GM23338 (cell line): Measurements from ENCODE around the gene GALM. TPM values are rescaled to one million over a fixed set of nuclear protein-coding genes. Genes with fewer than 3 reads are reported as not detected.
A peak's percentile ranks its signal among the peaks of the same experiment; 100 is the strongest.

ENCODE experiments used
- ATAC-seq: fragments of 200-7000 bp; cut with Tn5 transposase; 3 replicates; pipeline ENCODE4 v1.9.1; 2020
- DNase-seq: peaks from one replicate; pipeline ENCODE4 v3.0.0-alpha.2; 2015; ENCODE audit warnings: low spot score
- H2AFZ ChIP-seq: fragments of 200-600 bp; sonication (generic); 2 replicates; pipeline ENCODE4 v1.8.0; 2016; ENCODE audit warnings: antibody characterized with exemption, mild to moderate bottlenecking, moderate library complexity
- H3F3A ChIP-seq: fragments of 200-600 bp; sonication (generic); replicated peaks from 2 replicates; pipeline ENCODE4 v1.8.0; 2017; ENCODE audit warnings: antibody characterized with exemption, mixed run types, low read depth
- H3K27ac ChIP-seq: fragments of 200-600 bp; sonication (generic); 2 replicates; pipeline ENCODE4 v1.6.1; 2016; ENCODE audit warnings: low read depth
- H3K27me3 ChIP-seq: fragments of 200-600 bp; sonication (generic); 2 replicates; pipeline ENCODE4 v1.8.0; 2016; ENCODE audit warnings: mild to moderate bottlenecking, mixed run types, moderate library complexity; ENCODE audit not compliant: insufficient read depth
- H3K36me3 ChIP-seq: fragments of 200-600 bp; sonication (generic); 2 replicates; pipeline ENCODE4 v1.8.0; 2016; ENCODE audit warnings: mild to moderate bottlenecking; ENCODE audit not compliant: insufficient read depth
- H3K4me1 ChIP-seq: fragments of 200-600 bp; sonication (generic); 2 replicates; pipeline ENCODE4 v1.8.0; 2016; ENCODE audit warnings: mild to moderate bottlenecking, moderate library complexity; ENCODE audit not compliant: insufficient read depth
- H3K4me2 ChIP-seq: fragments of 200-600 bp; sonication (generic); 2 replicates; pipeline ENCODE4 v1.7.1; 2017; ENCODE audit warnings: mixed run types
- H3K4me3 ChIP-seq: fragments of 200-600 bp; sonication (generic); 2 replicates; pipeline ENCODE4 v1.6.1; 2016; ENCODE audit warnings: mixed run types
- H3K79me2 ChIP-seq: fragments of 200-600 bp; sonication (generic); replicated peaks from 2 replicates; pipeline ENCODE4 v1.8.0; 2017; ENCODE audit warnings: mild to moderate bottlenecking; ENCODE audit not compliant: insufficient read depth
- H3K9me2 ChIP-seq: fragments of 200-600 bp; sonication (generic); 2 replicates; pipeline ENCODE4 v1.8.0; 2017; ENCODE audit not compliant: insufficient read depth
- H4K20me1 ChIP-seq: fragments of 200-600 bp; sonication (generic); replicated peaks from 2 replicates; pipeline ENCODE4 v1.8.0; 2017; ENCODE audit warnings: mild to moderate bottlenecking; ENCODE audit not compliant: insufficient read depth
- H3K27ac Mint-ChIP-seq: 2 replicates; pipeline ENCODE4 v1.8.0; 2020; ENCODE audit warnings: inconsistent platforms, mild to moderate bottlenecking, moderate library complexity, mixed read lengths
- H3K27me3 Mint-ChIP-seq: 3 replicates; pipeline ENCODE4 v1.8.0; 2022; ENCODE audit warnings: low read depth, mild to moderate bottlenecking, moderate library complexity, mixed read lengths, inconsistent platforms; ENCODE audit not compliant: insufficient read depth, poor library complexity
- H3K36me3 Mint-ChIP-seq: 3 replicates; pipeline ENCODE4 v1.8.0; 2021; ENCODE audit warnings: low read depth, mild to moderate bottlenecking, inconsistent platforms, moderate library complexity, mixed read lengths
- H3K4me1 Mint-ChIP-seq: 3 replicates; pipeline ENCODE4 v1.8.0; 2020; ENCODE audit warnings: mild to moderate bottlenecking, inconsistent platforms, mixed read lengths
- H3K4me3 Mint-ChIP-seq: 3 replicates; pipeline ENCODE4 v1.8.0; 2021; ENCODE audit warnings: moderate library complexity, mild to moderate bottlenecking, inconsistent platforms, mixed read lengths
- H3K9me3 Mint-ChIP-seq: 3 replicates; pipeline ENCODE4 v1.8.0; 2020; ENCODE audit warnings: moderate library complexity, mild to moderate bottlenecking, inconsistent platforms, mixed read lengths
- CREB1 ChIP-seq: fragments of 250-450 bp; sonication (Bioruptor Pico); IDR thresholded peaks from 2 replicates; pipeline ENCODE4 v1.5.0; 2020; ENCODE audit warnings: low read depth, mild to moderate bottlenecking, moderate library complexity
- EZH2 ChIP-seq: fragments of 200-600 bp; sonication (generic); IDR thresholded peaks from one replicate; pipeline ENCODE4 v1.8.0; 2017; ENCODE audit warnings: antibody characterized with exemption, mild to moderate bottlenecking, low read depth; ENCODE audit not compliant: unreplicated experiment
- EZH2phosphoT487 ChIP-seq: fragments of 200-600 bp; sonication (generic); IDR thresholded peaks from one replicate; pipeline ENCODE4 v1.8.1; 2018; ENCODE audit warnings: antibody characterized with exemption; ENCODE audit not compliant: unreplicated experiment
- JUNB ChIP-seq: IDR thresholded peaks from one replicate; pipeline ENCODE4 v1.6.1; 2016; ENCODE audit warnings: antibody characterized with exemption; ENCODE audit not compliant: unreplicated experiment
- NANOG ChIP-seq: IDR thresholded peaks from 2 replicates; pipeline ENCODE4 v1.6.1; 2016; ENCODE audit warnings: antibody characterized with exemption, borderline replicate concordance
- POLR2AphosphoS5 ChIP-seq: IDR thresholded peaks from 2 replicates; pipeline ENCODE4 v1.6.1; 2016; ENCODE audit warnings: antibody characterized with exemption, low read depth
- REST ChIP-seq: IDR thresholded peaks from one replicate; pipeline ENCODE4 v1.6.1; 2018; ENCODE audit warnings: antibody characterized with exemption; ENCODE audit not compliant: unreplicated experiment
- STAT1 ChIP-seq: IDR thresholded peaks from one replicate; pipeline ENCODE4 v1.6.1; 2016; ENCODE audit warnings: antibody characterized with exemption; ENCODE audit not compliant: unreplicated experiment
- ZNF114 ChIP-seq: fragments of 250-450 bp; sonication (Bioruptor Pico); IDR thresholded peaks from 2 replicates; pipeline ENCODE4 v1.5.0; 2020; ENCODE audit warnings: mild to moderate bottlenecking, moderate library complexity
- ZNF331 ChIP-seq: fragments of 250-450 bp; sonication (Bioruptor Pico); IDR thresholded peaks from 2 replicates; pipeline ENCODE4 v1.5.0; 2020; ENCODE audit warnings: low read depth, mild to moderate bottlenecking, moderate library complexity
- ZNF462 ChIP-seq: fragments of 250-450 bp; sonication (Bioruptor Pico); IDR thresholded peaks from 2 replicates; pipeline ENCODE4 v1.5.0; 2020; ENCODE audit warnings: mild to moderate bottlenecking, moderate library complexity
- polyA plus RNA-seq: library from polyadenylated mRNA; unstranded; fragments of >200 nt; fragmentation: Nextera tagmentation; extraction: Ambion mirVana; gene quantifications from 2 replicates; pipeline ENCODE4 v1.2.1, GENCODE V29; 2016
- total RNA-seq: library from RNA; depleted of rRNA; stranded (reverse); fragments of >200 nt; shearing (Covaris generic); gene quantifications from 2 replicates; pipeline ENCODE4 v1.2.3, GENCODE V29; 2014
- TF ChIP-seq, protein P1 (sequence below), 2 experiments: fragments of 200-600 bp in 1 of 2; sonication (generic) in 1 of 2; conservative IDR thresholded peaks; 2 replicates each; pipeline versions ENCODE4 v1.5.1 to v1.6.1; 2016 to 2017; ENCODE audit warnings: antibody characterized with exemption in 2 of 2, low read depth in 2 of 2, mild to moderate bottlenecking in 2 of 2, moderate library complexity in 1 of 2
- TF ChIP-seq, protein P2 (sequence below): IDR thresholded peaks from 2 replicates; pipeline ENCODE4 v1.6.1; 2016; ENCODE audit warnings: antibody characterized with exemption

Gene GALM
- total and polyA plus RNA-seq, 2 experiments from 2014 or later: 9.3 to 21.6 TPM

- peaks cover 33% of the 10 kb centered on the region for H3K4me1 Mint-ChIP-seq
- Histone ChIP-seq H3K9me2 (no peaks in the 10 kb centered on the region), H3K4me1 (peaks cover 12% of the 10 kb centered on the region), H3K79me2 (peaks cover 43% of the 10 kb centered on the region), H2AFZ (peak overlapping the region; percentile 85), H3K36me3 (peaks cover 33% of the 10 kb centered on the region), H3K4me3 (peak overlapping the region; percentile 99), H3K27me3 (no peaks in the 10 kb centered on the region), H4K20me1 (peaks cover 33% of the 10 kb centered on the region), H3K4me2 (peak overlapping the region; percentile 89), H3F3A (peaks cover 36% of the 10 kb centered on the region), H3K27ac (peak overlapping the region; percentile 98)
- peaks cover 45% of the 10 kb centered on the region for H3K36me3 Mint-ChIP-seq
- peak overlapping the region; percentile 100 for H3K27ac Mint-ChIP-seq
- DNase-seq (peak; percentile 63), ATAC-seq (peak; percentile 20)
- peak overlapping the region; percentile 98 for H3K4me3 Mint-ChIP-seq
- H3K9me3 Mint-ChIP-seq: peaks cover 8% of the 10 kb centered on the region; the same call in 2 of the 3 replicates
- peaks cover 25% of the 10 kb centered on the region for H3K27me3 Mint-ChIP-seq
- TF ChIP-seq ZNF331 (CRISPR knock-in tag) (no peak), ZNF114 (CRISPR knock-in tag) (no peak), REST (no peak), EZH2 (no peak), EZH2phosphoT487 (no peak), CREB1 (no peak), POLR2AphosphoS5 (no peak), STAT1 (no peak), NANOG (no peak), ZNF462 (CRISPR knock-in tag) (no peak), JUNB (no peak)
- TF ChIP-seq, protein P1, sequence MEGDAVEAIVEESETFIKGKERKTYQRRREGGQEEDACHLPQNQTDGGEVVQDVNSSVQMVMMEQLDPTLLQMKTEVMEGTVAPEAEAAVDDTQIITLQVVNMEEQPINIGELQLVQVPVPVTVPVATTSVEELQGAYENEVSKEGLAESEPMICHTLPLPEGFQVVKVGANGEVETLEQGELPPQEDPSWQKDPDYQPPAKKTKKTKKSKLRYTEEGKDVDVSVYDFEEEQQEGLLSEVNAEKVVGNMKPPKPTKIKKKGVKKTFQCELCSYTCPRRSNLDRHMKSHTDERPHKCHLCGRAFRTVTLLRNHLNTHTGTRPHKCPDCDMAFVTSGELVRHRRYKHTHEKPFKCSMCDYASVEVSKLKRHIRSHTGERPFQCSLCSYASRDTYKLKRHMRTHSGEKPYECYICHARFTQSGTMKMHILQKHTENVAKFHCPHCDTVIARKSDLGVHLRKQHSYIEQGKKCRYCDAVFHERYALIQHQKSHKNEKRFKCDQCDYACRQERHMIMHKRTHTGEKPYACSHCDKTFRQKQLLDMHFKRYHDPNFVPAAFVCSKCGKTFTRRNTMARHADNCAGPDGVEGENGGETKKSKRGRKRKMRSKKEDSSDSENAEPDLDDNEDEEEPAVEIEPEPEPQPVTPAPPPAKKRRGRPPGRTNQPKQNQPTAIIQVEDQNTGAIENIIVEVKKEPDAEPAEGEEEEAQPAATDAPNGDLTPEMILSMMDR (conservative IDR thresholded peaks at IDR 0.05; ENCODE audit: low read depth in 2 of 2): no peak
- TF ChIP-seq, protein P2, sequence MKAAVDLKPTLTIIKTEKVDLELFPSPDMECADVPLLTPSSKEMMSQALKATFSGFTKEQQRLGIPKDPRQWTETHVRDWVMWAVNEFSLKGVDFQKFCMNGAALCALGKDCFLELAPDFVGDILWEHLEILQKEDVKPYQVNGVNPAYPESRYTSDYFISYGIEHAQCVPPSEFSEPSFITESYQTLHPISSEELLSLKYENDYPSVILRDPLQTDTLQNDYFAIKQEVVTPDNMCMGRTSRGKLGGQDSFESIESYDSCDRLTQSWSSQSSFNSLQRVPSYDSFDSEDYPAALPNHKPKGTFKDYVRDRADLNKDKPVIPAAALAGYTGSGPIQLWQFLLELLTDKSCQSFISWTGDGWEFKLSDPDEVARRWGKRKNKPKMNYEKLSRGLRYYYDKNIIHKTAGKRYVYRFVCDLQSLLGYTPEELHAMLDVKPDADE: no peak
Observed at GRCh38 chr2:38751596-38752410, 85.9 kb downstream of the GALM start.
